Measurements from ENCODE around the gene MED10.

Gene MED10

DNA sequence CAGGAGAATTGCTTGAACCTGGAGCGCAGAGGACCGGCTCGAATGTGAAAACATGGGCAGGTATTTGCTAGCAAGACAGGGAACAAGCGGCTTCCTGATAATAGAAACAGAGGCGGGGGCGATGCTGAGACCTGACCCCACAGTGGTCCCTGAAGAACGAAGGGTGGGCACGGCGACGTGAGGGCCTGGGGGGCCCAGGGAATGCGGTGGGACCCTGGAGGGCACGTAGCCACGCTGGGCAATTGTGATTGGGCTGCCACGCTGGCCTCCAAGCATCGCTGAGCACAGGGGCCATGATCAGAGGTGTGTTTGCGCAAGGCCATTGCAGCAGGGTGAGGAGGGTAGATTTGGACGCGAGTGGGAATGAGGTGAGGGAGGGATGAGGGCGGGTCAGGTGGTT lies 30.7 kb downstream of the MED10 start:
- no peak for DNase-seq

DNA sequence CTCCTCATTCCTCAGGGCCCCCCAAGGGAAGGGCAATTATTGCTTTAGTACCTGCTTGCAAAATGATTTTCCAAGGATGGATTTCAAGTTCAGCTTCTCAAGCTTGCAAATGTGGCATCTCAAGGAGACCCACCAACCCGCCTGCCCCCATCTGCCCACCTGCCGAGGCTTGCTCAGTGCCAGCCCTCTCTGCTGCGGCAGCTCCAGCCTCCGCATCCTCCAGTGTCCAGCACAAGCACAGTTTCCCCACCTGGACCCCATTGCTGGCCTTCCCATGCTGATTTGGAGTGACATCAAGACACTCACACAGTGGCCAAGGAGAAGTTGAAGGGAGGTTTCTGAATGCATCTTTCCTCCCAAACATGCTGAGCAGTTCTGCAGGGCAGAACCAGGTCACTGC lies 31.2 kb downstream of the MED10 start:
- no peak for DNase-seq

DNA sequence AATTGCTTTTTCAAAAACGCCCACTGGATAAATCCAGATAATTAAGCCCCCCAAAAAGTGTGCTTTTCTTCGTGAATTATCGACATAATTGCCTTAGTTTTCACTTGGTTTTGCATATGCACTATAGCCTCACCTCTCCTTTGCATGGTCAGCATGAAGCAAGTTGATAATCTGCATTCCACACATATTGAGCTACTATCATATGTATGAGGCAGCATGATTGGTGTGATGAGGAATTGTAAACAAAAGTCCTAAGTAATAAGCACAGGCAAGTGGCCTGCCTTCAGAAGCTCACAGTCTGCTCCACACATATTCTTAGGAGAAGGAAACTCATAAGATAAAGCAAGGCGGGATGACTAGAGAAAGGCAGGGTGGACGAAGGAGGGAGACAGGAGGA lies 33.8 kb downstream of the MED10 start:
- DNase-seq: no peak

GRCh38 chr5:6343951-6344592 lies 34.3 kb downstream of the MED10 start:
- no peak for DNase-seq

DNA sequence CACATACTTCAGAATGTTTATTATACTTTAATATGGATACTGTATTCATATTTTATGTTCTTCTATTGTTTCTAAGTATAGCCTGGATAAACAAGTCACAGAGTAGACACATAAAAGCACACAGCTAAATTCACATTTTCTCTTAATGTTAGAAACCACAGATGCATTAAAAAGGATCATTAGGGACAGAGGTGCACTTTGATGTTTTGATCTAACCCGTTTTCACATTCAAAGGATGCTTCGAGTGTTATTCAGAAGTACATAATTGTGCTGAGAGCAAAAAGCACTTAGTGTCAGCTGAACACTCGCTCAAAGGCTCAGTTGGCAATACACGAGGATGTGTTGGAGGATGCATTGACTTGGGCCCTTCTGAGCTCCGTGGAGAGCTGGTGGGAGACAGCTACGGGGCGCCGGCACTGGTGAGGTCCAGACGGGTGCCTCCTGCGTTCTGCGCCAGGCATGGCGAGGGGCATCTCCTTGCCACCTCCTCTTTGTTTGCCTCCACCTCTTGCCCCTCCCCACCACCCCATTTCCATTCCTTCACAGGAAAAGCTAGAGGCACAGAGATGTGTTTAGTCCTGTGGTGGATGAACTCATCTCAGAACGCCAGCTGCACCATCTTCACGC lies 35.5 kb downstream of the MED10 start:
- DNase-seq: no peak

DNA sequence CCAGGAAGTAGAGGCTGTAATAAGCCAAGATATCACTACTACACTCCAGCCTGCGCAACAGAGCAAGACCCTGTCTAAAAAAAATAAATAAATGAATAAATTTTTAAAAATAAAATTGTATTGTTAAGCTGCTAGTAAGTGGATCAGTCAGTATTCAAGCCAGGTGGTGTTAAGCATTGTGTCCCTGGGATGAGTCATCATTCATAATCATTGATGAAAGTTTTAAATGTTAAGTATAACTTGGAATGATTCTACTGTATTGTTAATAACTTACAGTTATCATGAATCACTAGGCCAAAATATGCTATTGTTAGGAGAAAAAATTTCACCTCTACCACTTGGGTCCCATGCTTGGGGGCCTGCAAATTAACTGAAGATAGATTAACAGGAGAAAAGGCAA lies 38.2 kb downstream of the MED10 start:
- DNase-seq: no peak

- DNase-seq: no peak
These were observed 39.5 kb downstream of the MED10 start for GRCh38 chr5:6338871-6339270.

- DNase-seq: no peak
These were observed 40.2 kb downstream of the MED10 start for GRCh38 chr5:6338135-6338534.

GRCh38 chr5:6333182-6333905 lies 45.0 kb downstream of the MED10 start:
- no peak for DNase-seq

- no peak for DNase-seq
These were observed 50.2 kb downstream of the MED10 start for GRCh38 chr5:6328173-6328572.

GRCh38 chr5:6326776-6327175 lies 51.6 kb downstream of the MED10 start:
- no peak for DNase-seq

- DNase-seq: no peak
These were observed 56.1 kb downstream of the MED10 start for GRCh38 chr5:6322163-6322713.
